OCI-LY7 (cell line): ENCODE data around the gene CFAP73. TPM values are rescaled to one million over a fixed set of nuclear protein-coding genes. Genes with fewer than 3 reads are reported as not detected.

Experiments used
- BruUV-seq: library from RNA; stranded (reverse); fragments of 400-500 nt; replicated peaks from 2 replicates; lab custom pipeline; 2021; lab: Mats Ljungman, UMichigan
- CTCF ChIA-PET: fragments of 300-600 bp; sonication (Branson Sonifier 250); formaldehyde crosslinking; loops from one replicate; lab custom pipeline; 2022; ENCODE audit warnings: antibody characterized with exemption; ENCODE audit not compliant: unreplicated experiment; lab: Charles Lee
- POLR2A ChIA-PET: fragments of 300-600 bp; sonication (Branson Sonifier 250); formaldehyde crosslinking; loops from one replicate; lab custom pipeline; 2022; ENCODE audit warnings: antibody characterized with exemption; lab: Charles Lee
- DNase-seq: peaks from one replicate; pipeline ENCODE4 v3.0.0-alpha.2; 2015; ENCODE audit warnings: low spot score
- H2AFZ ChIP-seq: fragments of 200-600 bp; sonication (generic), shearing (Covaris generic); 2 replicates; pipeline ENCODE4 v1.6.1; 2014; ENCODE audit warnings: mild to moderate bottlenecking, antibody characterized with exemption, low read length, moderate library complexity
- H3K27ac ChIP-seq: fragments of 200-600 bp; sonication (generic); 2 replicates; pipeline ENCODE4 v1.5.1; 2014; ENCODE audit warnings: mixed run types, low read depth, mild to moderate bottlenecking, moderate library complexity, low read length, inconsistent platforms; ENCODE audit not compliant: poor library complexity, severe bottlenecking
- H3K36me3 ChIP-seq: fragments of 200-600 bp; sonication (generic); 2 replicates; pipeline ENCODE4 v1.6.1; 2014; ENCODE audit warnings: mild to moderate bottlenecking, antibody characterized with exemption, low read length, moderate library complexity, mixed read lengths; ENCODE audit not compliant: insufficient read depth
- H3K4me1 ChIP-seq: fragments of 200-600 bp; sonication (generic); 2 replicates; pipeline ENCODE4 v1.5.1; 2014; ENCODE audit warnings: mild to moderate bottlenecking, low read length; ENCODE audit not compliant: insufficient read depth, poor library complexity, severe bottlenecking
- H3K4me2 ChIP-seq: fragments of 200-600 bp; sonication (generic); 2 replicates; pipeline ENCODE4 v1.6.1; 2014; ENCODE audit warnings: mild to moderate bottlenecking, low read length
- H3K4me3 ChIP-seq: fragments of 200-600 bp; sonication (generic); 2 replicates; pipeline ENCODE4 v1.5.1; 2014; ENCODE audit warnings: mild to moderate bottlenecking, low read depth, low read length; ENCODE audit not compliant: poor library complexity, severe bottlenecking
- H3K79me2 ChIP-seq: fragments of 200-600 bp; sonication (generic); 2 replicates; pipeline ENCODE4 v1.6.1; 2016; ENCODE audit warnings: low read depth, mild to moderate bottlenecking, low read length, moderate library complexity, mixed read lengths; ENCODE audit not compliant: insufficient read depth
- H3K9me2 ChIP-seq: fragments of 200-600 bp; sonication (generic); 2 replicates; pipeline ENCODE4 v1.6.1; 2016; ENCODE audit warnings: mild to moderate bottlenecking, low read length, mixed read lengths; ENCODE audit not compliant: insufficient read depth
- H3K9me3 ChIP-seq: fragments of 200-600 bp; sonication (generic); 2 replicates; pipeline ENCODE4 v1.6.1; 2014; ENCODE audit warnings: mild to moderate bottlenecking, mixed run types, low read length, mixed read lengths
- H4K20me1 ChIP-seq: fragments of 200-600 bp; sonication (generic); 2 replicates; pipeline ENCODE4 v1.6.1; 2014; ENCODE audit warnings: mild to moderate bottlenecking, antibody characterized with exemption, low read length, moderate library complexity, mixed read lengths; ENCODE audit not compliant: insufficient read depth
- EZH2phosphoT487 ChIP-seq: fragments of 200-600 bp; sonication (generic); IDR thresholded peaks from 2 replicates; pipeline ENCODE4 v1.6.1; 2018; ENCODE audit warnings: low read depth, borderline replicate concordance, mild to moderate bottlenecking, mixed run types, antibody characterized with exemption, low read length, moderate library complexity, mixed read lengths
- intact Hi-C: fragments of 100-400 bp; cut with micrococcal nuclease; formaldehyde crosslinking; loops from one replicate; pipeline ENCODE4 v1.10.0; 2022; ENCODE audit not compliant: unreplicated experiment
- total RNA-seq, 2 experiments: library from RNA; depleted of rRNA in 1 of 2; stranded (reverse); fragments of >200 nt in 1 of 2; shearing (Covaris generic) in 1 of 2; gene quantifications; 2 replicates each; pipeline ENCODE4 v1.2.3, GENCODE V29; 2014 to 2022
- TF ChIP-seq, protein P1 (sequence below): fragments of 200-600 bp; sonication (generic); conservative IDR thresholded peaks from 2 replicates; pipeline ENCODE4 v1.5.1; 2014; ENCODE audit warnings: mild to moderate bottlenecking, antibody characterized with exemption, low read length, moderate library complexity, mixed read lengths

CFAP73 gene
- total RNA-seq, 2 experiments from 2014 or later: 26.9 to 37.4 TPM

DNA sequence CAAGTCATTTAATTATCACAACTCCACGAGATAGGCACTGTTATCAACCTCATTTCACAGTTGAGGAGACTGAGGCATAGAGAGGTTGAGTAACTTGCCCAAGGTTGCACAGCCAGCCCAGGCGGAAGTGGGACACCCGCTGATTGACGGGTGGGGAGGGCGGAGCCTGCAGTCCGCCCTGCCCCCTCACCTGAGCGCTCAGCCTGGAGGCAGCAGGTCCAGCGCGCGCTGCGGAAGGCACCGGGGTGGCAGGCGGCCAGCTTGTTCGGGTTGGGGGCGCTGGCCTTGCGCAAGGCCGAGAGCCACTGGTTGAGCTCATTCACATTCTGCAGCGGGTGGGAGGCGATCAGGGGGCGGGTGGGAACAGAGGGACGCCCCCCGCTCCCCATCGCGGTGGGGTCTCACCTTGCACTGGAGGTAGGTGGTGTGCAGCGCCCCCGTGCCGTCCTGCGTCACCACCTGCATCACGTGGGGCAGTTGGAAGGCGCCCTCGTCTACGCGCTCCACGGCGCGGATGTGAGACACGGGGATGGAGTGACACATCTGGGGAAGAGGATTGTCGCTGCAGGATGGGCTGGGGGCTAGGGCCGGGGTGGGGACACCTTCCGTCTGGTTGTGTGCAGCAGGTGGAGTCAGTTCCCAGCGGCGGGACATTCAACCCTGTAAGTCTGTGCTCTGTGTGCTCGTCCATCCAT lies 45.6 kb upstream of the CFAP73 start:
- no peaks in the 10 kb centered on the region for H3K9me2 ChIP-seq
- TF ChIP-seq, protein P1, sequence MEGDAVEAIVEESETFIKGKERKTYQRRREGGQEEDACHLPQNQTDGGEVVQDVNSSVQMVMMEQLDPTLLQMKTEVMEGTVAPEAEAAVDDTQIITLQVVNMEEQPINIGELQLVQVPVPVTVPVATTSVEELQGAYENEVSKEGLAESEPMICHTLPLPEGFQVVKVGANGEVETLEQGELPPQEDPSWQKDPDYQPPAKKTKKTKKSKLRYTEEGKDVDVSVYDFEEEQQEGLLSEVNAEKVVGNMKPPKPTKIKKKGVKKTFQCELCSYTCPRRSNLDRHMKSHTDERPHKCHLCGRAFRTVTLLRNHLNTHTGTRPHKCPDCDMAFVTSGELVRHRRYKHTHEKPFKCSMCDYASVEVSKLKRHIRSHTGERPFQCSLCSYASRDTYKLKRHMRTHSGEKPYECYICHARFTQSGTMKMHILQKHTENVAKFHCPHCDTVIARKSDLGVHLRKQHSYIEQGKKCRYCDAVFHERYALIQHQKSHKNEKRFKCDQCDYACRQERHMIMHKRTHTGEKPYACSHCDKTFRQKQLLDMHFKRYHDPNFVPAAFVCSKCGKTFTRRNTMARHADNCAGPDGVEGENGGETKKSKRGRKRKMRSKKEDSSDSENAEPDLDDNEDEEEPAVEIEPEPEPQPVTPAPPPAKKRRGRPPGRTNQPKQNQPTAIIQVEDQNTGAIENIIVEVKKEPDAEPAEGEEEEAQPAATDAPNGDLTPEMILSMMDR: 0 out of 2 replicates have a peak, but pooled peaks have one; percentile 10
- TF ChIP-seq EZH2phosphoT487: no peak
- no TSS peak for BruUV-seq
- H3K4me2 ChIP-seq: peak overlapping the region; percentile 46; the same call in 1 of the 2 replicates
- no peak overlapping the region for H2AFZ ChIP-seq
- no peaks in the 10 kb centered on the region for H3K9me3 ChIP-seq
- H3K4me3 ChIP-seq: no peak overlapping the region
- DNase-seq: peak; percentile 62
- H4K20me1 ChIP-seq: no peaks in the 10 kb centered on the region
- peak overlapping the region; percentile 42 for H3K27ac ChIP-seq
- POLR2A ChIA-PET: interaction anchor here (1.0 to 1.9 kb wide), 4 partner anchors 17 to 51 kb away, joined by 3 to 5 read pairs (median 4); no protein-coding TSS in a partner anchor
- CTCF ChIA-PET: interaction anchor here (0.6 to 1.0 kb wide), 8 partner anchors 10 to 143 kb away, joined by 3 to 8 read pairs (median 4); no protein-coding TSS in a partner anchor
- peaks cover 64% of the 10 kb centered on the region for H3K4me1 ChIP-seq
- peaks cover 86% of the 10 kb centered on the region for H3K36me3 ChIP-seq
- H3K79me2 ChIP-seq: no peaks in the 10 kb centered on the region
- intact Hi-C loops: no loop called here

DNA sequence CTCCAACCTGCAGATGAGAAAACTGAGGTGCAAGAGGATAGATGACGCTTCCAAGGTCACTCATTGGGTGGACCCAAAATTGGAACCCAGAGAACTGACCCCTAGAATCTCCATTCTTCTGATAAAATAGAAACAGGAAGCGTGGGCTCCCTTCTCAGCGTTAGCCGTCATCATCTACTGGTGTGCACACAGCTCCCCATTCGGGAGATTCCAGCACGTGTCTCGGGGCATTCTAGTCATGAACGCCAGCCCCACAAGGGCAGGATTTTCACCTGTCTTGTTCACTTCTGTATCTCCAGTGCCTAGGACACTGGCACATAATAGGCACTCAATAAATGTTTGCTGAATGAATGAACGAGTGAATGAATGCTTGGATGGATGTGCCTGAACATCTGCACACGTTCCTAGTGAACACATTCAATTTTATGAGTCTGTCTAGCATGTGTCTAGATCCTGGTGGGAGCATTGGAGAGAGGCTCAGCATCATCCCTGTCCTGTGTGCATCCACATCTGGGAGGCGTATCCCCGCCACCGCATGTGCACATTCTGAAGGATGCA lies 44.5 kb upstream of the CFAP73 start:
- Histone ChIP-seq H3K4me1 (peaks cover 62% of the 10 kb centered on the region), H4K20me1 (no peaks in the 10 kb centered on the region), H2AFZ (no peak overlapping the region), H3K79me2 (no peaks in the 10 kb centered on the region), H3K27ac (no peak overlapping the region), H3K4me2 (no peak overlapping the region), H3K4me3 (no peak overlapping the region), H3K36me3 (peaks cover 85% of the 10 kb centered on the region), H3K9me2 (no peaks in the 10 kb centered on the region), H3K9me3 (no peaks in the 10 kb centered on the region)
- no peak for DNase-seq
- TF ChIP-seq, protein P1: no peak
- POLR2A ChIA-PET: interaction anchor here (0.6 to 1.9 kb wide), 3 partner anchors 16 to 46 kb away, joined by 3 to 5 read pairs (median 4); no protein-coding TSS in a partner anchor
- CTCF ChIA-PET: no interaction called here
- TSS peak; percentile 32 for BruUV-seq
- intact Hi-C loops: no loop called here
